OCI-LY7 (cell line): Measurements from ENCODE around the gene IDI2. TPM values are rescaled to one million over a fixed set of nuclear protein-coding genes. Genes with fewer than 3 reads are reported as not detected.

Experiments
- BruUV-seq: library from RNA; stranded (reverse); fragments of 400-500 nt; replicated peaks from 2 replicates; lab custom pipeline; 2021; lab: Mats Ljungman, UMichigan
- CTCF ChIA-PET: fragments of 300-600 bp; sonication (Branson Sonifier 250); formaldehyde crosslinking; loops from one replicate; lab custom pipeline; 2022; ENCODE audit warnings: antibody characterized with exemption; ENCODE audit not compliant: unreplicated experiment; lab: Charles Lee
- POLR2A ChIA-PET: fragments of 300-600 bp; sonication (Branson Sonifier 250); formaldehyde crosslinking; loops from one replicate; lab custom pipeline; 2022; ENCODE audit warnings: antibody characterized with exemption; lab: Charles Lee
- DNase-seq: peaks from one replicate; pipeline ENCODE4 v3.0.0-alpha.2; 2015; ENCODE audit warnings: low spot score
- H2AFZ ChIP-seq: fragments of 200-600 bp; sonication (generic), shearing (Covaris generic); 2 replicates; pipeline ENCODE4 v1.6.1; 2014; ENCODE audit warnings: mild to moderate bottlenecking, antibody characterized with exemption, low read length, moderate library complexity
- H3K27ac ChIP-seq: fragments of 200-600 bp; sonication (generic); 2 replicates; pipeline ENCODE4 v1.5.1; 2014; ENCODE audit warnings: mixed run types, low read depth, mild to moderate bottlenecking, moderate library complexity, low read length, inconsistent platforms; ENCODE audit not compliant: poor library complexity, severe bottlenecking
- H3K36me3 ChIP-seq: fragments of 200-600 bp; sonication (generic); 2 replicates; pipeline ENCODE4 v1.6.1; 2014; ENCODE audit warnings: mild to moderate bottlenecking, antibody characterized with exemption, low read length, moderate library complexity, mixed read lengths; ENCODE audit not compliant: insufficient read depth
- H3K4me1 ChIP-seq: fragments of 200-600 bp; sonication (generic); 2 replicates; pipeline ENCODE4 v1.5.1; 2014; ENCODE audit warnings: mild to moderate bottlenecking, low read length; ENCODE audit not compliant: insufficient read depth, poor library complexity, severe bottlenecking
- H3K4me2 ChIP-seq: fragments of 200-600 bp; sonication (generic); 2 replicates; pipeline ENCODE4 v1.6.1; 2014; ENCODE audit warnings: mild to moderate bottlenecking, low read length
- H3K4me3 ChIP-seq: fragments of 200-600 bp; sonication (generic); 2 replicates; pipeline ENCODE4 v1.5.1; 2014; ENCODE audit warnings: mild to moderate bottlenecking, low read depth, low read length; ENCODE audit not compliant: poor library complexity, severe bottlenecking
- H3K79me2 ChIP-seq: fragments of 200-600 bp; sonication (generic); 2 replicates; pipeline ENCODE4 v1.6.1; 2016; ENCODE audit warnings: low read depth, mild to moderate bottlenecking, low read length, moderate library complexity, mixed read lengths; ENCODE audit not compliant: insufficient read depth
- H3K9me2 ChIP-seq: fragments of 200-600 bp; sonication (generic); 2 replicates; pipeline ENCODE4 v1.6.1; 2016; ENCODE audit warnings: mild to moderate bottlenecking, low read length, mixed read lengths; ENCODE audit not compliant: insufficient read depth
- H3K9me3 ChIP-seq: fragments of 200-600 bp; sonication (generic); 2 replicates; pipeline ENCODE4 v1.6.1; 2014; ENCODE audit warnings: mild to moderate bottlenecking, mixed run types, low read length, mixed read lengths
- H4K20me1 ChIP-seq: fragments of 200-600 bp; sonication (generic); 2 replicates; pipeline ENCODE4 v1.6.1; 2014; ENCODE audit warnings: mild to moderate bottlenecking, antibody characterized with exemption, low read length, moderate library complexity, mixed read lengths; ENCODE audit not compliant: insufficient read depth
- EZH2phosphoT487 ChIP-seq: fragments of 200-600 bp; sonication (generic); IDR thresholded peaks from 2 replicates; pipeline ENCODE4 v1.6.1; 2018; ENCODE audit warnings: low read depth, borderline replicate concordance, mild to moderate bottlenecking, mixed run types, antibody characterized with exemption, low read length, moderate library complexity, mixed read lengths
- intact Hi-C: fragments of 100-400 bp; cut with micrococcal nuclease; formaldehyde crosslinking; loops from one replicate; pipeline ENCODE4 v1.10.0; 2022; ENCODE audit not compliant: unreplicated experiment
- total RNA-seq, 2 experiments: library from RNA; depleted of rRNA in 1 of 2; stranded (reverse); fragments of >200 nt in 1 of 2; shearing (Covaris generic) in 1 of 2; gene quantifications; 2 replicates each; pipeline ENCODE4 v1.2.3, GENCODE V29; 2014 to 2022
- TF ChIP-seq, protein P1 (sequence below): fragments of 200-600 bp; sonication (generic); conservative IDR thresholded peaks from 2 replicates; pipeline ENCODE4 v1.5.1; 2014; ENCODE audit warnings: mild to moderate bottlenecking, antibody characterized with exemption, low read length, moderate library complexity, mixed read lengths

IDI2 gene
- total RNA-seq, 2 experiments from 2014 or later: not detected

GRCh38 chr10:1059902-1060301, 34.2 kb upstream of the IDI2 start:
- Histone ChIP-seq H3K4me3 (no peak overlapping the region), H3K4me2 (no peak overlapping the region), H3K4me1 (peaks cover 35% of the 10 kb centered on the region), H3K36me3 (peaks cover 21% of the 10 kb centered on the region), H3K9me2 (no peaks in the 10 kb centered on the region), H3K9me3 (no peaks in the 10 kb centered on the region), H2AFZ (no peak overlapping the region), H3K27ac (no peak overlapping the region), H4K20me1 (peaks cover 20% of the 10 kb centered on the region), H3K79me2 (peaks cover 66% of the 10 kb centered on the region)
- ChIA-PET CTCF (no interaction called here), POLR2A (interaction anchor here (0.7 to 1.5 kb wide), 2 partner anchors 10 to 13 kb away, joined by 3 to 4 read pairs; no protein-coding TSS in a partner anchor)
- no peak for DNase-seq
- BruUV-seq: no TSS peak
- intact Hi-C loops: no loop called here
- no peak for TF ChIP-seq EZH2phosphoT487
- TF ChIP-seq, protein P1, sequence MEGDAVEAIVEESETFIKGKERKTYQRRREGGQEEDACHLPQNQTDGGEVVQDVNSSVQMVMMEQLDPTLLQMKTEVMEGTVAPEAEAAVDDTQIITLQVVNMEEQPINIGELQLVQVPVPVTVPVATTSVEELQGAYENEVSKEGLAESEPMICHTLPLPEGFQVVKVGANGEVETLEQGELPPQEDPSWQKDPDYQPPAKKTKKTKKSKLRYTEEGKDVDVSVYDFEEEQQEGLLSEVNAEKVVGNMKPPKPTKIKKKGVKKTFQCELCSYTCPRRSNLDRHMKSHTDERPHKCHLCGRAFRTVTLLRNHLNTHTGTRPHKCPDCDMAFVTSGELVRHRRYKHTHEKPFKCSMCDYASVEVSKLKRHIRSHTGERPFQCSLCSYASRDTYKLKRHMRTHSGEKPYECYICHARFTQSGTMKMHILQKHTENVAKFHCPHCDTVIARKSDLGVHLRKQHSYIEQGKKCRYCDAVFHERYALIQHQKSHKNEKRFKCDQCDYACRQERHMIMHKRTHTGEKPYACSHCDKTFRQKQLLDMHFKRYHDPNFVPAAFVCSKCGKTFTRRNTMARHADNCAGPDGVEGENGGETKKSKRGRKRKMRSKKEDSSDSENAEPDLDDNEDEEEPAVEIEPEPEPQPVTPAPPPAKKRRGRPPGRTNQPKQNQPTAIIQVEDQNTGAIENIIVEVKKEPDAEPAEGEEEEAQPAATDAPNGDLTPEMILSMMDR: no peak

DNA sequence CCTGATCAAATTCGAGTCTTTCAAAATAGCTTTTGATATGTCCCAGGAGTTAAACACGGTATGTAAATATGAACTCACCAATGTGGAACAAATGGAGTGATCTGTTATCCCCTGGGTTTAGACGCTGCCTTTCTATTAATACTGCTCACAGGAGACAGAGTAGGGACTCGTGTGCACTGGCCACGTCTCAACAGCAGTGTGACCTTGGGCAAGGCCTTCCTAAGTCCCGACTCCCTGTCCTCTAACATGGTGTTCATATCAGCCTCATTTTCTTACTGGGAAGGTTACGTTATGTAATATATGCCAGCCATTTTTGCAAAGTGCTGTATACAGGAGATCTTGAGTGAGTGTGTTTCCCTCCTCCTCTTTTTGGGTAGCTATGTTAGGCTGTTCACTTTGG, 32.4 kb upstream of the IDI2 start:
- DNase-seq: no peak
- BruUV-seq: no TSS peak
- Histone ChIP-seq H3K79me2 (peaks cover 84% of the 10 kb centered on the region), H3K4me3 (peak overlapping the region; percentile 80), H3K9me2 (no peaks in the 10 kb centered on the region), H3K27ac (no peak overlapping the region), H2AFZ (no peak overlapping the region), H3K36me3 (peaks cover 36% of the 10 kb centered on the region), H4K20me1 (peaks cover 31% of the 10 kb centered on the region), H3K4me1 (peaks cover 46% of the 10 kb centered on the region), H3K9me3 (no peaks in the 10 kb centered on the region), H3K4me2 (peak overlapping the region; percentile 95)
- TF ChIP-seq, protein P1: no peak
- no peak for TF ChIP-seq EZH2phosphoT487
- POLR2A ChIA-PET: interaction anchor here (0.6 to 1.0 kb wide), 6 partner anchors 9 to 139 kb away, joined by 3 to 7 read pairs (median 3); partner anchors contain the start of gene IDI1
- CTCF ChIA-PET: no interaction called here
- intact Hi-C loops: no loop called here

- POLR2A ChIA-PET: interaction anchor here (0.6 to 1.0 kb wide), 5 partner anchors 8 to 138 kb away, joined by 3 to 7 read pairs (median 3); partner anchors contain the start of gene IDI1
- peaks cover 42% of the 10 kb centered on the region for H3K36me3 ChIP-seq
- BruUV-seq: no TSS peak
- H2AFZ ChIP-seq: peak overlapping the region; percentile 39; the same call in 1 of the 2 replicates
- H3K79me2 ChIP-seq: peaks cover 92% of the 10 kb centered on the region
- H3K9me3 ChIP-seq: no peaks in the 10 kb centered on the region
- no peaks in the 10 kb centered on the region for H3K9me2 ChIP-seq
- DNase-seq: peak; percentile 36
- peaks cover 31% of the 10 kb centered on the region for H4K20me1 ChIP-seq
- peaks cover 46% of the 10 kb centered on the region for H3K4me1 ChIP-seq
- peak overlapping the region; percentile 80 for H3K4me3 ChIP-seq
- peak overlapping the region; percentile 89 for H3K27ac ChIP-seq
- intact Hi-C loops: loop anchor here (1.0 kb wide), 1 partner anchor 8 kb away; the partner anchor contains the start of gene IDI1
- peak overlapping the region; percentile 95 for H3K4me2 ChIP-seq
- TF ChIP-seq, protein P1: no peak
- TF ChIP-seq EZH2phosphoT487: no peak
- CTCF ChIA-PET: no interaction called here
Observed at GRCh38 chr10:1057106-1057657, 31.5 kb upstream of the IDI2 start.
